Femur (tissue), 1 donor: ENCODE results near the gene QPCT.
"Not testable (repeated sequence)": the region's sequence is repeated elsewhere in the genome, so short reads cannot be mapped to it uniquely, and the experiment has no call there.

Experiments
- DNase-seq: peaks from one replicate; pipeline ENCODE4 v3.0.0-alpha.2; 2017

The QPCT gene

DNA sequence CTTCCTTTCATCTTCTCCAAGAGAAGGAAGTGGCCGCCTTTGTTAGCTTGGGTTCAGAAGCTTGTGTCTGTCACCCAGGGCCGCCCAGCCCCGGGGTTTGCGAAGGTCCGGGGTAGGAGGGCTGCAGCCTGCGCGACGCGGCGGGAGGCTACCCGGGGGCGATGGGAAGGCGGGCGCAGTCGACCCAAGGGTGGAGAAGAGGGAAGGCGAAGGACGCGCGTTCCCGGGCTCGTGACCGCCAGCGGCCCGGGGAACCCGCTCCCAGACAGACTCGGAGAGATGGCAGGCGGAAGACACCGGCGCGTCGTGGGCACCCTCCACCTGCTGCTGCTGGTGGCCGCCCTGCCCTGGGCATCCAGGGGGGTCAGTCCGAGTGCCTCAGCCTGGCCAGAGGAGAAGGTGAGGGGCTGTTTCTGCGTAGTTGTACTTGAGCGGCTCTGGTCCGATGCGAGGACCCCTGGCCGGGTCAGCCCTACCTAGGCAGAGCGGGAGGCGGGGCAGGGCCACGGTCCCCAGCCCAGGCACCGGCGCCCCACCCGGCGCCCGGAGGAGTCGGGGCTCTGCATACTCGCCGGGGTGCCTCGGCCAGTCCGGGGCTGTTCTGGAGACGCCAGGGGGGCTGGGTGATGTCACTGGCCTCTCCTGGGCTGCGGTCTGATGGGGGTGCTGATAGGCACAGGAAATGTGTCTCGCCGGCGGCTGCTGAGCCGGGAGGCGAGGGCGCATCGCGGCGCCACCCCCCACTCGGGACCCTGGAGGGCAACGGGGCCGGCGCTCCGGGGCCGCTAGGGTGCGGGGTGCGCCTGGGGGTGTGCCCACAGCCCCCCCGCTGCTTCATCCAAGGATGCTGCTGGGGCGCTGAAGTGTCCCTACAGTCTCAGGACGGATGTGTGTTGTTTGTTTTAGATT is at the start of gene QPCT:
Gene QPCT, plus strand, starts transcription at position 178 of the 909 bp plus-strand sequence. Its CDS starts 102 bp downstream, at position 280.
- DNase-seq = peak; percentile 66

DNA sequence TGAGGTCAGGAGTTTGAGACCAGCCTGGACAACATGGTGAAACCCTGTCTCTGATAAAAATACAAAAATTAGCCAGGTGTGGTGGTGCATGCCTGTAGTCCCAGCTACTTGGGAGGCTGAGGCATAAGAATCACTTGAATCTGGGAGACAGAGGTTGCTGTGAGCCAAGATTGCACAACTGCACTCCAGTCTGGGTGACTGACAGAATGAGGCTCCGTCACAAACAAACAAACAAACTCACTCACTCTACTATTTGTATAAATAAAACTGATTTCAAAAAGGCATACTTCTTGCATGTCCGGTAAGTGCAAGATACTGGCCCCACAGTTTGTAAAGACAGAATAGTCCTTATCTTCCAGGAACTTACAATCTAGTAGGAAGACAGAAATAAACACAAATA is 49.6 kb upstream of the QPCT start:
- DNase-seq = not testable (repeated sequence)

DNA sequence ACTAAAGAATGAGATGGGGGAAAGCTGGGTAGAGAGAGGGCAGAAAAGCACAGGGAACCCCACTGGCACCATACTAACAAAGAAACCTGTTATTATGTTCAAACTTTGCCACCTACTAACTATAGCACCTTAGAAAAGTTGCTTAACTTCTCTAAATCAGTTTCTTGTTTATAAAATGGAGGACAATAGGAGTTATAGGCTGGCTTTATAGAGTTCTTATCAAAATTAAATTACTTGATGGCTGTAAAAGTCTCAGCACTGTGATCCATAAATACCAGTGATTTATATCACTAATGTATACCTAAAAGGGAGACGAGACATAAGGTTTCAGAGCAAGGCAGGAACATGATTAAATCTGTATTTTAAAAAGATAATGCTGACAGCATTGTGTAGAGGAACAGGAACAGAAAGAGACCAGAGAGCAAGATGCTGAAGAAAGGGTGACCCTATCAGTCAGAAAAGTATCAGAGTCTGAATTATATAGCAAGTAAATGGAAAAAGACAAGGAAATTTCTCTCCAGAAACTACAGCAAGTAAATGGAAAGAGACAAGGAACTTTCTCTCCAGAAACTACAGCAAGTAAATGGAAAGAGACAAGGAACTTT is 48.9 kb upstream of the QPCT start:
- DNase-seq = no peak

DNA sequence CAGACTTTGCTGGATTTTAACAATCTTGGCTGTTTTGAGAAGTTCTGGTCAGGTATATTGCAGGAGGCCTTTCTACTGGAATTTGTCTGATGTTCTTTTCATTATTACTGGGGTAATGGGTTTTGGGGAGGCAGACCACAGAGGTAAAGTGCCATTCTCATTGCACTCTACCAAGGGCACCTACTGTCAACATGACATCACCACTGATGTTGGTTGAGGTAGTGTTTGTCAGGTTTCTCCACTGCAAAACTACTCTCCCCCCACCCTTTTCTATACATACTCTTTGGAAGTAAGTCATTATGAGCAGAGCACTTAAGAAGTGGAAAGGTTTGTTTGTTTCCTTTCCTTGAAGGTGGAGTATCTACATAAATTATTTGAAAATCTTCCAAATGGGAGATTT is 46.8 kb upstream of the QPCT start:
- no peak for DNase-seq

DNA sequence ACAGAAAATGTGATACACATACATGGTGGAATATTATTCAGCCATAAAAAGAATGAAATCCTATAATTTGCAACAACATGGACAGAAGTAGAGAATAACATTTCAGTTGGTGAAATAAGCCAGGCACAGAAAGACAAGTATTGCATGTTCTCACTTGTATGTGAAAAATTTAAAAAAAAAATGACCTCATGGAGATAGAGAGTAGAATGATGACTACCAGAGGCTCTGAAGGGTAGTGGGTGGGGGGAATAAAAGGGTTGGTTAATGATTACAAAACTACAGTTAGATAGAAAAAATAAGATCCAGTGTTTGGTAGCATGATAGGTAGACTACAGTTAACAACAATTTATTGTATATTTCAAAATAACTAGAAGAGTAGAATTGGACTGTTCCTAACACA is 44.3 kb upstream of the QPCT start:
- no peak for DNase-seq

DNA sequence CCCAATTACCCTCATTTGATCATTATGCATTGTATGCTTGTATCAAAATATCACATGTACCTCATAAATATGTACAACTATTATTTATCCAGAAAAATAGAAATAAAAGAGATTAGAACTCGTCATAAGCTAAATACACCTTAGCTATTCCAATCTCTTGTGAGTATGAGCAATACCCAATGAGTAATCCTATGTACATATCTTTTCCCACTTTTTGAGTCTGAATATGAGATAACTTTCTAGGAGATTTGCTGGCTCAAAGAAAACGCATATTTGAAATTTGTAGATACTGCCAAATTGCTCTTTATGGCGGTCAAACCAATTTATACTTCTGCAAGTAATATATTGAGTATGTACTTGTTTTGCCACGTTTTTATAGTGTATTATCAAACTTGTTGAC is 43.9 kb upstream of the QPCT start:
- DNase-seq = no peak

DNA sequence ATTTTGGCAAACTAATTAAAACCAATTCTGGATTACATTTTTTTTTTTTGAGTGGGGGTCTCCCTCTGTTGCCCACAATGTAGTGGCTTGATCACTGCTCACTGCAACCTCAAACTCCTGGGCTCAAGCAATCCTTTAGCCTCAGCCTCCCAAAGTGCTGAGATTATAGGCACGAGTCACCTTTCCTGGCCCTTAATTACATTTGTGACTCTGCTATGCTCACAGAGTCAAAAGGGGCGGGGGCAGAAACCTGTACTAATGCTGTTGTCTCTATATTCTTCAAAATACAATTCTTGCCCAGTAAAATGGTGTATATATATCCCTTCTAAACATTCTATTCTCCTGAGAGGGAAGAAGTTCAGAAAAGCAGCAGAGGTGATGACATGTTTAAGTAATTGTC is 43.0 kb upstream of the QPCT start:
- no peak for DNase-seq

DNA sequence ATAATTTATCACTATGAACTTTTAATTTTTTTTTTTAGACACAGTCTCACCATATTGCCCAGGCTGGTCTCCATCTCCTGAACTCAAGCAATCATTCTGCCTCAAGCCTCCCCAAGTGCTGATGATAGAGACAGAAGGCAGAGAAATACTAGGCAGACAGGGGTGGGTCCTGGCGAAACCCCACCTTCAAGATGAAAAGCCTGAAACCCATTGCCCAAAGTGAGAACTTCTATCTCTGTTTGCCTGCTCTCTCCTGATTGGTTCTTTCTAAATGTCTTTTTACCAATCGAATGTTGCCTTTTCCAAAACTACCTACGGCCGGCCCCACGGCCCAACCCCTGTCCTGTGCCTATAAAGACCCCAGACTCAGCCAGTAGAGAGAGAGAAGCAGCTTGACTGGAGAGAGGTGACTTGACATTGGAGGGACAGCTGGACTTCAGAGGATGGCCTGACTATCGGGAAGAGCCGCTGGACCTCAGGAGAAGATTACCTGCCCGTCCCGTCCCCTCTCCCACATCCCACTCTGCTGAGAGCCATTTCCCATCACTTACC is 41.7 kb upstream of the QPCT start:
- no peak for DNase-seq

DNA sequence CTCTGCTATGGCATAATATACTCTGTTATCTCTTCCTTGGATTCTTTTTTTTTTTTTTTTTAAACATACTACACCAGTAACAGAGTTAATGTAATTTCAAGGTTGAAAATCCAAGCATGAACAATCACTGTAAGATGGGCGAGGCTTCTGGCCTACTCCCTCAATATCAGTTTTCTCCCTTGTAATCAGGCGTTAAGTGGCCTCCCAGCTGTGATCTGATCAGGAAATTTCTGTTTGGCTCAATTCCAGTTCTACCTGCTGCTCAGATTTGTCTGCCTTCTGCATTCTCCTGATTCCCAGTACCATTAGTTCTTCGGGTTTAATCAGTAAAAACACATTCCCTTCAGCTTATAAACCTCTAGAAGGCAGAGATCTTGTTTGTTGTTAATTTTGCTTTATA is 38.4 kb upstream of the QPCT start:
- no peak for DNase-seq

DNA sequence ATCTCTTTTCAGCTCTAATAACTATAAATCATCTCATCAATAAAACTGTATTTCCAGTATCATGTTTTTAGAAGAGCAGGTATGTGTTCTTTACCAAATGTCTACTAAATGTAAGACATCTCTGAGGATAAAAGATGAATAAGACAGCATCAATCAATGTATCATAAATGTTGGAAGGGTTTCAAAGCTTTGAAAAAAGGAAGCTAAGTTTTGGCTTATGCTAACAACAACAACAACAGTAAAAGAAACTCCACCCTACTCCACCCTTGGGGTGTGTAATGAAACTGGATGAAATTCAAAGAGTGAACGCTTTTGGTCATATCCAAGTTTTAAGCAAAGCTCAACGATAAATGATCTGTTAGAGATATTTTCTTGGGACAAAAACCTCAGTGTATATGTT is 36.9 kb upstream of the QPCT start:
- no peak for DNase-seq

DNA sequence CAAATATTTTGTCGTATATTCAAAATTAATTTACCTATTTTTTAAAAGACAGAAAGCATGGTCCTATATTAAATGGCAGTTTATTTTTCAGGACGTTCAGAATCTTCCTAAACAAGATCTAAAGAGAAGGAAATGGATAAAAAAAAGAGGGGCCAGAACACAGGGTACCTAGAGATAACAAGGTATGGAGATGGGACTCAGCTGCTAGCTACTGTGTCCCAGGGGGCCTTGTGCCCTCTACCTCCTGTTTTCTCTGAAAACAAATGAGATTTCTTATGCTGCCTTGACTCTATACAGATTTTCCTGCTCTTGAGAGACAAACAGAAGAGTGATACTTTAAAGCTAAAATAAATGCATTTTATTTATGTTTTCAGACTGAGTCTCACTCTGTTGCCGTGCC is 29.1 kb upstream of the QPCT start:
- DNase-seq = no peak

DNA sequence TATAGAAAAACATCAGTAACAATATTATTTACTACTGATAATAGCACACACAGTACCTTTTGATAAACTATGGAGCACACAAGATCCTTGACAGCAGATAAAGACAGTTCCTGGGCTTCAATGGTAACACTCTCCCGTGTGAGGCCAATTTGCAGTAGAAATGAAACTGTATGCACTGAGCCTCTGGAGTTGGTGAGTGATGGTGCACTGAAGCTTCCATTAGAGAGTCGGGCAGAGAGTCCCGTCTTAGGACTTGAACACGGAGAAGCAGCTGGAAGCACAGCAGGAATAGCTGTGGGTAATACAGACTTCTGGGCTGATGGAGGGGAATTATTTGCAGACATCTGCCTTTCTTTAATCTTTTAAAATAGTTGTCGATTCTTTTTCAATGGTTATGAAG is 28.2 kb upstream of the QPCT start:
- DNase-seq = no peak

DNA sequence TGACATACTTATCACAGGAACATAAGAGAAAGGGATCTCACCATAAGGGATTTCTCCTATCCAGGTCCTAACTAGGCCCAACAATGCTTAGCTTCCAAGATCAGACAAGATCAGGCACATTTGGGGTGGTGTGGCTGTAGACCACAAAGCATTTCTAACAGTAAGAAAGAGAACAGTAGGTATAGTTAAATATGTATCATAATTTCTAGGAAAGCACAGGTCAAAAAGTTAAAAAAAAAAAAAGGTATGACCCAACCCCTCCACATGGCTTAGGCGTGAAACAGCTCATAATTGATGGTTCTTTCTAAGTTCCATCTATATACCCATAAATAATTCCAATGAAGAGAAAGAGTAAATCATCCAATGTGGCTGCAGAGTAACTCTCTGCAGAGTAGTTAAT is 26.7 kb upstream of the QPCT start:
- no peak for DNase-seq

DNA sequence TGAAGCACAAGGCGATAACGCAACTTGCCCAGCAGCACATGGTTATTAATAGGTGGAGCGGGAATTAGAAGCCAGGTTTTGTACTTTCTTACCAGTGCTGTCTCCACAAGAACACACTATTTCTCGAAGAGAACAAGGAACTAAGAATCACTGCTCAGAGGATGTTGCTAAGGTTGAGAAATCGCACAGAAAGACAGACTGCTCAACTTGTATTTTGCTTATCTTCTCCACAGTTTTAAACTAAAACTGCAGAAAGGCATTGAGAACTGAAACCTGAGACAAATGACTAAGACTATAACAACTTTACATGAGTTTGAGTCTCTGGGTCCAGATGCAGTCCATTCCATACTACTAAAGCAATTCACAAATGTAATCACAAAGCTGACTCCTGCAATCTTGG is 26.0 kb upstream of the QPCT start:
- no peak for DNase-seq

DNA sequence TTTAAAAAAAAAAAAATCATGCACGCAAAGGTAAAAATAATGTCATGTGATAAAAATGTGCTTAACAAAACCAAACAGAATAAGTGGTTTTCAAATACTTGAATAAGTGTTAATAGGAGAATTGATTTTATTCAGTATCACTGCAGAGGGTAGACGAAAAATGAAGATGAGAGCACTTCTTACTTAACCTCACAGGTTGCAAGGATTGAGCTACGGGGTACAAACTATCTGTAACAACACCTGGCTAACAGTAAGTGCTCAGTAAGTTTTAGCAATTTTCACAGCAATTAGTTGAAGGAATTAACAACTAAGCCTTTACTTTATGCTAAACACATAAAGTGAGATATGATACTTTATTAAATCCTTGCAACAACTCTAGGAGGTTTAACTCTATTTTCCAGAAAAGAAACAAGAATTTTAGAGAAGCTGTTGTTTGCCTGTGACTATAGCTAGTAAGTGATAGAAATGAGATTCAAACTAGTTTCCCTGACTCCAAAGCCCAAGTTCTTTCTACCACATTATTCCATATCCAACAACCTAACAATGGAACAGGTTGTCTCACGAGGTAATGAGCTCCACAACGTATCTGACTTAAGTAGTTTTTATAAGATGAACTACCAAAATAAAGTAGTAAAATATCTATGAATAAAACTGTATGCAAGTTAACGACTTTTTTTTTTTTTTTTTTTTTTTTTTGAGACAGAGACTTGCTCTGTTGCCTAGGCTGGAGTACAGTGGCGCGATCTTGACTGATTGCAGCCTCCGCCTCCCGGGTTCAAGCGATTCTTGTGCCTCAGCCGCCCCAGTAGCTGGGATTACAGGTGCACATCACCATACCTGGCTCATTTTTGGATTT is 24.4 kb upstream of the QPCT start:
- no peak for DNase-seq

DNA sequence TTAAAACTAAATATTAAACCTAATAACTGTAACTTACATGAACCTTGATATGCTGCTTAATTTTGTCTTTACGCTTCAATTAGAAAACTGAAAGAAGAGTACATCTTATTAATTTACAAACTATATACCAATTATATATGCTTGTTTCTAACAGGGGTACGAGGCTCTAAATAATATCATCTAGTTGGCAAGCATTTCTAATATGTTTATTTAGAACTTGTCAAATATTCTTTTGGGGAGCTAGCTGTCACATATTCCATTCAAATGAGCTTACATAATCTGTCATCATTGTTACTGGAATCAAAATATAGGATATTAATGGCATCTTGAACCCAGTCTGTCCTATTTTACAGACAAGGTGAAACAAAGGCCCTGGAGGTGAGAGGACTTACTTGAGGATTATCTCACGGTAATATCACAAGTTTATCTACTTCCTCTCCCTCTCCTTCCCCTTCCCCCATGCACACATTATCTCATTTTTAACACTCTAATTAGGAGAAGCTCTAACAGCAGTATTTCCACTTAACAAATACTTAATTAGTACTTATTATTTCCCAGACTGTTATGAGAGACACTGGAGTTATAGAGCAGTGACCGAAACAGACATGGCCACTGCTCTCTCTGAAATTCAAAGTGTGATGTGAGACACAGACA is 23.3 kb upstream of the QPCT start:
- no peak for DNase-seq

DNA sequence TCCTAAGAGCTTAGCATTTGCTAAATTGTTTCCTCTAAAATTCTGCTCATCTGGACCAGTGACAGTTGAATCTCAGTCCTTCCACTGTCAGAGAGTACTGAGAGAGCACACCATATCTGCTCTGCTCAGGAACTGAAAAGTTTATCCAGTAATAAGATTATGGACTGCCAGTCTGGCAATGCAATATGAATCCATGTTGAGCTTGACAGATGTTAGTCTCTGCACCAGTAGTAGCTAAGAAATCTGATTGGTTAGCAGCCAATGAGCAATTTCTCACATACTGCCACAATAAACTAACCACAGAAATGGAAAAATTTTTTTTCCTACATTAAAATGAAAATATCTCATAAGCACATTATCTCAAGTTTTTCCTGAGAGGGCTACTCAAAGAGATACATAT is 22.1 kb upstream of the QPCT start:
- no peak for DNase-seq

DNA sequence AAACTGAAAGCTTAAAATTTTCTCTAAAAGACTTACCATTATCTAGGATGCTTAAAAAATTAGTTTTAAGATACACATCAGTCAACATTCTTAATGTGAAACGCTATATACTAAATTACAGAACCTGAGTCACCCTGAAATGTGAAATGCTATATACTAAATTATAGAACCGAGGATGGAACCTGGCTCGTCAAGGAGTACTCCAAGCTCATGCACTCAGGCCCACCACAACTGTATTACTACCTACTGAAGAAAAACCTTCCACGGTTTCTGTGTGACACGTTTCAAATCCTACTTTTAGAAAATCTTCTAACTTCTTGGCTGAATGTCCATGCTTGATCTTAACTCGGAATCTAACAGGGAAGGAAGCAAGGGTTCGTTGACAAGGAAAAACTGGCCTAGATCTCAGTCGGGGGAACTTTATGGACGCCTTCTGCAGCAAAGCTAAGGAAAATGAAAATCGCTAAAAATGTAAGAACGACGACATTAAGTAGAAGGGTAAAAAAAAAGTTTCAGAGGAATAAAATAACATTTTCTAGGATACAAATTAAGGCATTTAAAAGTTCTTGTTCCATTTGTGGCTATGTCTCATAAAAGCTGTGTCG is 21.2 kb upstream of the QPCT start:
- DNase-seq = no peak

DNA sequence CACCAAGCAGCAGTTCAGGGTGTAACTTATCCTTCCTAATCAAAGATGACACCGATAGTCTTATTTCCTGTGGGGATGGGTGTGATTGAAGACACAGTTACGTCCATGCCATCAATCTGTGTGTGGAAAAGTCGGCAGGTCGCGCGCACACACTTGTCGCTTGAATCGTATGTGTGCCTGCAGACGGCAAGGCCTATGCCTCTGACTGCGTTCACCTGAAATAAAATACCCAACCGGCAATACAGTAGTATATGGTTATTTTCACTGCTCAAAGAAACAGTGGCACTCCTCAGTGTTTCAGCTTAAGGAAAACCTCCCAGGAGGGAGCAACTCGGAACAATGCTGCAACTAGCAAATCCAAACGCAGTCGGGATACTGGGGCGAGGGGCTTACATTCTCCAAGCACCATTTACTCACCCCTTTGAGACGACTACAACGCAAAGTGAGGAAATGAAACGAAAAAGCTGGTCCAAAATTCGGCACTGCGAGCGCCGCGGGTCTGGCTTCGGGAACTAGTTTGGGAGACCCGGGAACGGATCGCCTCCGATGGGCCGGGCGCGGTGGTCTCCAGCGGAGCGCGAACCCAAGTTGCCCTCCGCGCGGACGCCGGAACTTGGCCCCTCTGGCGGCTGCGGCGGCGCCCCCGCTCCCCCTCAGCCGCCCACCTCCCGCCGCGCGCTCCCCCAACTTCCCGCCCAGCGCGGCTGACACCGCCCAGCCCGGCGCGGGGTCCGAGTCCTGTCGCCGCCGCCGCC is 20.5 kb upstream of the QPCT start:
- peak; percentile 46 for DNase-seq

DNA sequence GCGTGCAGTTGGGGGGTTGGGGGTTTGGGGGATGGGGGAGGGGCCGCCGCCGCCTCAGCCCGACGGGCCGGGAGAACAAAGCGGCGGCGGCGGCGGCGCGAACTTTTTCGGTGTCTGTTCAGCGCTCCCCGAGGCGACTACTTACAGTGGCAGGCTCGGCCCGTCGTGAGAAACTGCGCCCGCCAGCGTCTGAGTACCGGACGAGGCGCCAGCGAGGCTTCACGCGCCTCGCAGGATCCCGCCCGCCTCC is 20.0 kb upstream of the QPCT start:
- DNase-seq = no peak

DNA sequence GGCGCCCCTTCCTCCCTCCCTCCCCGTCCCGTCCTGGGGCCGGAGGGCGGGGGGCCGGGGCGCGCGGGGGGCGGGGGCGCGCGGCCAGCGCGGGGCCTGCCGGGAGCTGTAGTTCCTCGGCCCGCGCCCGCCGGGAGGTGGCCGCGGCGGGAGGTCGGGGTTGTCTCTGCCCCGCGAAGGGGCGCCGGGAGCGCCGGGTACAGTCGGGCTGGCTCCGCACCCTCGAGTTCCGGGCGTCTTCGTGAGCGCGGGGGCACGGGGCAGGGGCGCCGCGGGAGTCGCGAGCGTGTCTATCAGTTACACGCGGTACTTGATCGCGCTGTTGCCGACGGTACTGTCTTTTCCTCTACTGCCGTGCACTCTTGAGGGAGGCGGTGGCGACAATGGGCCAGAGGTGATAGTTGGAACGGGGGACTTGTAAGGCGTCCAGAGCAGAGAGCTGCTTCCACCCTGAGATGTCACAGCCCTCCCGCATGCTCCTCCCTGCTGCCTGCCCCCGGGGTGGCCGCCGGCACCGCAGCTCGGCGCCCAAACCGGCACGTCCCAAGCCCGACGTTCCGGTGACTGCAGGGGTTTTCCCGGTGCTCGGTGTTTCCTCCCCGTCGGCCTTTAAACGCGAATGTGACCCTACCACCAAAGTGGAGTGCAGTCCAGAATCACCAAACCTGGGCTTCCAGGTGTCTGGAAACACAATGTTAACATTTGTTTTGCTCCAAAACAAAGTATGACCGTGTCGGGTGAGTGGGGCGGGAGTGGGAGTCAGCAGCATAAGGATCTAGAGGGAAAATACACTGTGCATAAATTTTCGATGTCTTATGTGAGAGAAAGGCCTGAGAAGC is 19.4 kb upstream of the QPCT start, which contains the start of gene PRKD3:
Gene PRKD3, minus strand, starts transcription at position 48 of the 839 bp plus-strand sequence. CDS start 8,309 bp downstream, outside the sequence.
- peak; percentile 90 for DNase-seq
